ENCODE data around the gene UHMK1. TPM values are rescaled to one million over a fixed set of nuclear protein-coding genes. Genes with fewer than 3 reads are reported as not detected.
"Not testable (repeated sequence)": the region's sequence is repeated elsewhere in the genome, so short reads cannot be mapped to it uniquely, and the experiment has no call there.

The UHMK1 gene
- total and polyA plus RNA-seq, 4 experiments from 2014 or later, result 35.7 to 72.5 (median 61.8) TPM

GRCh38 chr1:162564762-162565218 is 67.2 kb downstream of the UHMK1 start:
- ChIA-PET CTCF (ENCODE audit: partially characterized antibody) (no interaction called here), POLR2A (ENCODE audit: partially characterized antibody) (no interaction called here)
- peak overlapping the region in 1 of 8 donors; percentile 13 for H3K4me3 Mint-ChIP-seq

DNA sequence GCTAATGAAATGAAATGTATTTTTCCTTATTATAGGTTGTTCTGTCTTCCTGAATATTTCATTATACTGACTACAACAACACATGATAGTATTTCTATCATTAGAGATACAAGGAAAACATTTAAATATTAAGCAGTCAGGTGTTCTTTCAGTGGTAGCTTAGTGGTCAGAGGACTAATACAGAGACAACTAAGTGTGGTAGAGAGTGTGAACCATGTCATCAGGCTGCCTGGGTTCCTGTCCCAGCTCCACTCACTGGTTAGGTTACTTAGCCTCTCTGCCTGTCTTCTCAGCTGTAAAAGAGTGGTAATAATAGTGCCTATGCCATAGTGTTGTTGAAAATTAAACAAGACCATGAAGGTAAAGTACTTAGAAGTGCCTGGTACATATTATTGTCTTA is 67.8 kb downstream of the UHMK1 start:
- intact Hi-C loops (cut with micrococcal nuclease), result no loop called here
- no peak for DNase-seq
- H3K27ac ChIP-seq (ENCODE audit: low read depth, low read length), result no peak overlapping the region
- no peak overlapping the region for H3K4me3 Mint-ChIP-seq
- H3K4me1 Mint-ChIP-seq, result peaks cover 15 to 43% (median 29%) of the 10 kb centered on the region in 4 donors
- H3K9me3 Mint-ChIP-seq, result no peaks in the 10 kb centered on the region
- H3K4me3 ChIP-seq (ENCODE audit: low read length in 2 of 2), result no peak overlapping the region
- no peaks in the 10 kb centered on the region for H3K36me3 ChIP-seq (ENCODE audit: insufficient read depth, low read length)
- CTCF ChIA-PET (ENCODE audit: partially characterized antibody), result no interaction called here
- no peaks in the 10 kb centered on the region for H3K9me3 ChIP-seq (ENCODE audit: control insufficient read depth in 1 of 2, low read length in 2 of 2)
- H3K27me3 ChIP-seq (ENCODE audit: insufficient read depth, low read length), result no peaks in the 10 kb centered on the region
- H3K36me3 Mint-ChIP-seq, result peaks cover 3 to 19% of the 10 kb centered on the region in 2 donors
- peak overlapping the region in 2 of 7 donors; percentile 17 to 46 for H3K27ac Mint-ChIP-seq
- POLR2A ChIA-PET (ENCODE audit: partially characterized antibody), result no interaction called here
- peaks cover 13% of the 10 kb centered on the region for H3K4me1 ChIP-seq (ENCODE audit: insufficient read depth, low read length)
- H3K27me3 Mint-ChIP-seq, result no peaks in the 10 kb centered on the region

More at GRCh38 chr1:162564762-162565218, 67.2 kb downstream of the UHMK1 start:
- no peaks in the 10 kb centered on the region for H3K27me3 ChIP-seq (ENCODE audit: insufficient read depth, low read length)
- no peaks in the 10 kb centered on the region for H3K36me3 ChIP-seq (ENCODE audit: insufficient read depth, low read length)
- H3K9me3 ChIP-seq (ENCODE audit: control insufficient read depth in 1 of 2, low read length in 2 of 2), result no peaks in the 10 kb centered on the region
- Mint-ChIP-seq H3K9me3 (no peaks in the 10 kb centered on the region), H3K27me3 (no peaks in the 10 kb centered on the region), H3K27ac (peak overlapping the region in 2 of 7 donors; percentile 10 to 46), H3K36me3 (peaks cover 3 to 17% of the 10 kb centered on the region in 2 donors), H3K4me1 (peaks cover 18 to 48% (median 32%) of the 10 kb centered on the region in 4 donors)
- no peak overlapping the region for H3K4me3 ChIP-seq (ENCODE audit: low read length in 2 of 2)
- intact Hi-C loops (cut with micrococcal nuclease), result no loop called here
- H3K27ac ChIP-seq (ENCODE audit: low read depth, low read length), result no peak overlapping the region
- peaks cover 19% of the 10 kb centered on the region for H3K4me1 ChIP-seq (ENCODE audit: insufficient read depth, low read length)
- no peak for DNase-seq

DNA sequence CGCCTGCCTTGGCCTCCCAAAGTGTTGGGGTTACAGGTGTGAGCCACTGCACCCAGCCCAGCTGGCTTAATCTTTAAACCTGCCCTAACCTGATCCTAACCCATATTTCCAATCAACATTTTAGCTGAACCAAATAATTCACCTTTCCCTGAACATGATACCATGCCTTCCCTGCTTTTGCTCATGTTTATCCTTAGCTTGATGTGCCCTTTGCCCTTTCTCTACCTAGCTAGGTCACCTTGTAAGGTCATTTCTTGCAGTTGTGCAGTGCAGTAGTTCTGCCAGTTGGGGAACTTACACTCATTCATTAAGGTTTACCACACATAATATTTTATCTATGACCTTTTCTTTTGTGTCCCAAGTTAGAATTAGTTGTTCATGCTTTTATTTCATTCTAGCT is 69.3 kb downstream of the UHMK1 start:
- H3K27me3 Mint-ChIP-seq, result no peaks in the 10 kb centered on the region
- H3K4me3 Mint-ChIP-seq, result no peak overlapping the region
- H3K27ac Mint-ChIP-seq, result peak overlapping the region in 1 of 7 donors; percentile 10
- H3K9me3 Mint-ChIP-seq, result no peaks in the 10 kb centered on the region
- peaks cover 10 to 33% (median 23%) of the 10 kb centered on the region in 4 donors for H3K4me1 Mint-ChIP-seq
- POLR2A ChIA-PET (ENCODE audit: partially characterized antibody), result no interaction called here
- H3K4me1 ChIP-seq (ENCODE audit: insufficient read depth, low read length), result peaks cover 8% of the 10 kb centered on the region
- peaks cover 3 to 15% of the 10 kb centered on the region in 2 donors for H3K36me3 Mint-ChIP-seq
- no peak for DNase-seq
- H3K9me3 ChIP-seq (ENCODE audit: control insufficient read depth in 1 of 2, low read length in 2 of 2), result no peaks in the 10 kb centered on the region
- intact Hi-C loops (cut with micrococcal nuclease), result no loop called here
- no peaks in the 10 kb centered on the region for H3K27me3 ChIP-seq (ENCODE audit: insufficient read depth, low read length)
- no peak overlapping the region for H3K4me3 ChIP-seq (ENCODE audit: low read length in 2 of 2)
- CTCF ChIA-PET (ENCODE audit: partially characterized antibody), result no interaction called here
- no peaks in the 10 kb centered on the region for H3K36me3 ChIP-seq (ENCODE audit: insufficient read depth, low read length)
- no peak overlapping the region for H3K27ac ChIP-seq (ENCODE audit: low read depth, low read length)

DNA sequence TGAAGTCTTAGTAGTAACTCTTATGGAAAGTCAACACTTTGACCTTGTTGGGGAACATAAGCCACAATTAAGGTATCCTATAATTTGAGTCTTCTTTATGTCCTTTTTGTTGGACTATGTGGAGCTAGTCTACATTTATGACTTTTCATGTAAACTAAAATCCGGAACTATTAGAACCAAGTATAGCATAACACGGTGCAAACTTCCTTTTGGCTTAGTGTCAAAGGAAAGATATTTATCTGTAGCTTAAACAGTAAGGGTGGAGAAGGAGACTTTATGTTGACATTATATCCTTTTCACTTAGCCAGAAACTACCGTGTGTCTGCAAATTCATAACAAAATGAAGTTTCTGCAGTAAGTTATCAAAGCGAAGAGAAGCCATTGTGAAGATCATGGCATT is 71.2 kb downstream of the UHMK1 start:
- CTCF ChIA-PET (ENCODE audit: partially characterized antibody), result interaction anchor here (0.5 kb wide), 1 partner anchor 73 kb away, joined by 4 read pairs; no protein-coding TSS in a partner anchor
- no peaks in the 10 kb centered on the region for H3K27me3 ChIP-seq (ENCODE audit: insufficient read depth, low read length)
- H3K4me3 ChIP-seq (ENCODE audit: low read length in 2 of 2), result no peak overlapping the region
- Mint-ChIP-seq H3K4me1 (peaks cover 5 to 24% (median 16%) of the 10 kb centered on the region in 4 donors), H3K9me3 (no peaks in the 10 kb centered on the region), H3K36me3 (peaks cover 3 to 16% of the 10 kb centered on the region in 2 donors), H3K4me3 (no peak overlapping the region), H3K27me3 (no peaks in the 10 kb centered on the region), H3K27ac (peak overlapping the region in 1 of 7 donors; percentile 49)
- POLR2A ChIA-PET (ENCODE audit: partially characterized antibody), result no interaction called here
- no peak for DNase-seq
- H3K4me1 ChIP-seq (ENCODE audit: insufficient read depth, low read length), result no peaks in the 10 kb centered on the region
- no peak overlapping the region for H3K27ac ChIP-seq (ENCODE audit: low read depth, low read length)
- intact Hi-C loops (cut with micrococcal nuclease), result no loop called here
- H3K9me3 ChIP-seq (ENCODE audit: control insufficient read depth in 1 of 2, low read length in 2 of 2), result no peaks in the 10 kb centered on the region
- H3K36me3 ChIP-seq (ENCODE audit: insufficient read depth, low read length), result no peaks in the 10 kb centered on the region

GRCh38 chr1:162570718-162571117 is 73.1 kb downstream of the UHMK1 start:
- Histone ChIP-seq H3K27ac (ENCODE audit: low read depth, low read length) (no peak overlapping the region), H3K4me1 (ENCODE audit: insufficient read depth, low read length) (no peaks in the 10 kb centered on the region), H3K36me3 (ENCODE audit: insufficient read depth, low read length) (no peaks in the 10 kb centered on the region), H3K27me3 (ENCODE audit: insufficient read depth, low read length) (no peaks in the 10 kb centered on the region), H3K4me3 (ENCODE audit: low read length in 2 of 2) (no peak overlapping the region), H3K9me3 (ENCODE audit: control insufficient read depth in 1 of 2, low read length in 2 of 2) (no peaks in the 10 kb centered on the region)
- Mint-ChIP-seq H3K9me3 (no peaks in the 10 kb centered on the region), H3K4me1 (peaks cover 5 to 11% (median 6%) of the 10 kb centered on the region in 4 donors), H3K27ac (no peak overlapping the region), H3K36me3 (peaks cover 3 to 14% of the 10 kb centered on the region in 2 donors), H3K4me3 (no peak overlapping the region), H3K27me3 (no peaks in the 10 kb centered on the region)
- ChIA-PET CTCF (ENCODE audit: partially characterized antibody) (no interaction called here), POLR2A (ENCODE audit: partially characterized antibody) (no interaction called here)
- DNase-seq, result no peak
- intact Hi-C loops (cut with micrococcal nuclease), result no loop called here

- H3K27ac ChIP-seq (ENCODE audit: low read depth, low read length); H3K4me3 ChIP-seq (ENCODE audit: low read length in 2 of 2); DNase-seq; H3K9me3 Mint-ChIP-seq; H3K27me3 Mint-ChIP-seq; POLR2A ChIA-PET (ENCODE audit: partially characterized antibody); H3K4me1 ChIP-seq (ENCODE audit: insufficient read depth, low read length); CTCF ChIA-PET (ENCODE audit: partially characterized antibody); intact Hi-C loops (cut with micrococcal nuclease); H3K27me3 ChIP-seq (ENCODE audit: insufficient read depth, low read length); H3K4me3 Mint-ChIP-seq; H3K9me3 ChIP-seq (ENCODE audit: control insufficient read depth in 1 of 2, low read length in 2 of 2); H3K27ac Mint-ChIP-seq; H3K36me3 ChIP-seq (ENCODE audit: insufficient read depth, low read length): not testable (repeated sequence)
- H3K4me1 Mint-ChIP-seq, result peaks cover 5 to 11% (median 6%) of the 10 kb centered on the region in 4 donors
- peaks cover 6 to 11% of the 10 kb centered on the region in 2 donors for H3K36me3 Mint-ChIP-seq
These were observed 73.5 kb downstream of the UHMK1 start for GRCh38 chr1:162571121-162571520.

GRCh38 chr1:162571696-162572095 is 74.1 kb downstream of the UHMK1 start:
- CTCF ChIA-PET (ENCODE audit: partially characterized antibody), result no interaction called here
- intact Hi-C loops (cut with micrococcal nuclease), result no loop called here
- no peak overlapping the region for H3K27ac Mint-ChIP-seq
- POLR2A ChIA-PET (ENCODE audit: partially characterized antibody), result no interaction called here
- H3K9me3 Mint-ChIP-seq, result no peaks in the 10 kb centered on the region
- H3K4me1 ChIP-seq (ENCODE audit: insufficient read depth, low read length), result no peaks in the 10 kb centered on the region
- no peak for DNase-seq
- no peak overlapping the region for H3K27ac ChIP-seq (ENCODE audit: low read depth, low read length)
- H3K36me3 ChIP-seq (ENCODE audit: insufficient read depth, low read length), result no peaks in the 10 kb centered on the region
- no peak overlapping the region for H3K4me3 ChIP-seq (ENCODE audit: low read length in 2 of 2)
- no peaks in the 10 kb centered on the region for H3K9me3 ChIP-seq (ENCODE audit: control insufficient read depth in 1 of 2, low read length in 2 of 2)
- no peaks in the 10 kb centered on the region for H3K27me3 ChIP-seq (ENCODE audit: insufficient read depth, low read length)
- peaks cover 5 to 11% (median 6%) of the 10 kb centered on the region in 4 donors for H3K4me1 Mint-ChIP-seq
- H3K36me3 Mint-ChIP-seq, result peaks cover 10 to 12% of the 10 kb centered on the region in 2 donors
- H3K27me3 Mint-ChIP-seq, result no peaks in the 10 kb centered on the region
- no peak overlapping the region for H3K4me3 Mint-ChIP-seq

GRCh38 chr1:162573136-162573535 is 75.5 kb downstream of the UHMK1 start:
- DNase-seq, result no peak
- H3K9me3 Mint-ChIP-seq, result no peaks in the 10 kb centered on the region
- no peak overlapping the region for H3K4me3 ChIP-seq (ENCODE audit: low read length in 2 of 2)
- H3K4me1 ChIP-seq (ENCODE audit: insufficient read depth, low read length), result no peaks in the 10 kb centered on the region
- H3K27ac Mint-ChIP-seq, result peak overlapping the region in 2 of 7 donors; percentile 17 to 31
- H3K27ac ChIP-seq (ENCODE audit: low read depth, low read length), result no peak overlapping the region
- no peaks in the 10 kb centered on the region for H3K9me3 ChIP-seq (ENCODE audit: control insufficient read depth in 1 of 2, low read length in 2 of 2)
- POLR2A ChIA-PET (ENCODE audit: partially characterized antibody), result no interaction called here
- CTCF ChIA-PET (ENCODE audit: partially characterized antibody), result no interaction called here
- no peak overlapping the region for H3K4me3 Mint-ChIP-seq
- H3K36me3 ChIP-seq (ENCODE audit: insufficient read depth, low read length), result no peaks in the 10 kb centered on the region
- peaks cover 10 to 13% of the 10 kb centered on the region in 2 donors for H3K36me3 Mint-ChIP-seq
- no peaks in the 10 kb centered on the region for H3K27me3 ChIP-seq (ENCODE audit: insufficient read depth, low read length)
- H3K4me1 Mint-ChIP-seq, result peaks cover 5 to 11% (median 6%) of the 10 kb centered on the region in 4 donors
- H3K27me3 Mint-ChIP-seq, result no peaks in the 10 kb centered on the region
- intact Hi-C loops (cut with micrococcal nuclease), result no loop called here

Measured in CD4-positive, alpha-beta memory T cell (primary cell).